ENCODE measurements around the gene TMEM109. TPM values are rescaled to one million over a fixed set of nuclear protein-coding genes. Genes with fewer than 3 reads are reported as not detected.

Gene TMEM109
- total and polyA plus RNA-seq, 2 of the 4 experiments (the other 2 are of a cell fraction), result 15.1 to 69.7 TPM

DNA sequence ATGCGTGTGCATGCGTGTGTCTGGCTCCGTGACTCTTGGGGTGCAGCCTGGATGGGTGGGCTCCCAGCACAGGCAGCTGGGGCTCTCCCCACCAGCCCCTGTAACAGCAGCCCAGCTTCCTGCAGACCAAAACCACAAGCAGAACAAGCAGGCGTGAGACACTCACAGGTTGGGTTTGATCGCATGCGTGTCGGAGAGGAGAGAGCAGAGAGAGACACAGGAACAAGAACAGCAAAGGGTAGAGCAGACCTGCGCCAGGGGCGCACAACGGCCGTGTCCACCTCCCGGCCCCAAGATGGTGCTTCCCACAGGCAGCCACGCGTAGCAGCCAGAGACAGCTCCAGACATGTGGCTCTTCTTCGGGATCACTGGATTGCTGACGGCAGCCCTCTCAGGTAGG, 57.6 kb downstream of the TMEM109 start, which contains the start of gene CD6:
TSS of gene CD6 (plus strand) at position 161 of the 400 bp plus-strand sequence. CDS start at position 347, 186 bp downstream.
- Histone ChIP-seq H3K9ac (ENCODE audit: low read depth, low read length) (no peak within 1 kb of the TSS), H2BK15ac (ENCODE audit: low read depth, low read length) (no peak within 1 kb of the TSS), H4K5ac (ENCODE audit: low read depth, low read length) (no peak within 1 kb of the TSS), H3K9me1 (ENCODE audit: insufficient read depth, low read length) (no peaks in the 10 kb centered on the region; the same call in 1 of the 2 replicates), H3K4ac (ENCODE audit: low read depth, low read length) (no peak within 1 kb of the TSS), H3K4me2 (ENCODE audit: low read depth, low read length) (no peak within 1 kb of the TSS), H3K23ac (ENCODE audit: low read depth, low read length) (no peak within 1 kb of the TSS), H2AK9ac (replicated peaks; ENCODE audit: low read depth, low read length, poor library complexity) (no peak within 1 kb of the TSS), H4K8ac (ENCODE audit: low read depth in 2 of 2, low read length in 2 of 2) (no peak within 1 kb of the TSS), H3K36me3 (ENCODE audit: control insufficient read depth, insufficient read depth, low read length) (no peaks in the 10 kb centered on the region), H3K27ac (ENCODE audit: insufficient read depth, low read length) (no peak within 1 kb of the TSS), H3K4me1 (ENCODE audit: control insufficient read depth, insufficient read depth, low read length) (no peaks in the 10 kb centered on the region), H3K18ac (ENCODE audit: low read depth, low read length) (no peak within 1 kb of the TSS), H4K20me1 (ENCODE audit: insufficient read depth, low read length) (no peaks in the 10 kb centered on the region), H3K9me3 (ENCODE audit: control insufficient read depth, insufficient read depth, low read length) (no peaks in the 10 kb centered on the region; the same call in 1 of the 2 replicates), H2BK20ac (ENCODE audit: low read depth, low read length) (no peak within 1 kb of the TSS), H2AK5ac (ENCODE audit: low read depth, low read length) (no peak within 1 kb of the TSS), H3K56ac (ENCODE audit: extremely low read depth, insufficient read depth, low read length) (no peak within 1 kb of the TSS), H3K14ac (replicated peaks; ENCODE audit: low read depth, low read length) (no peak within 1 kb of the TSS), H2BK120ac (ENCODE audit: low read depth, low read length) (no peak within 1 kb of the TSS), H2AFZ (replicated peaks; ENCODE audit: low read length, poor library complexity) (no peak within 1 kb of the TSS), H4K91ac (ENCODE audit: insufficient read depth, low read depth, low read length) (no peak within 1 kb of the TSS), H3K79me1 (ENCODE audit: low read depth in 1 of 2, low read length in 2 of 2) (no peaks in the 10 kb centered on the region), H3K4me3 (ENCODE audit: insufficient read depth, low read depth, low read length) (no peak within 1 kb of the TSS), H3K27me3 (ENCODE audit: control insufficient read depth, insufficient read depth, low read length) (peaks cover 39% of the 10 kb centered on the region), H2BK5ac (ENCODE audit: low read depth, low read length, poor library complexity, severe bottlenecking) (no peak within 1 kb of the TSS)
- no peak for ATAC-seq (ENCODE audit: low read depth)
- POLR2A ChIA-PET (ENCODE audit: unreplicated experiment), result no interaction called here
- WGBS, 2 experiments (ENCODE audit: extremely low coverage in 2 of 2, insufficient read length in 1 of 2), result 90% methylated on average over 11 of the region's 16 CpGs; no CpG with 5 or more reads in 1 of the 2 experiments
- TF ChIP-seq, protein P1, sequence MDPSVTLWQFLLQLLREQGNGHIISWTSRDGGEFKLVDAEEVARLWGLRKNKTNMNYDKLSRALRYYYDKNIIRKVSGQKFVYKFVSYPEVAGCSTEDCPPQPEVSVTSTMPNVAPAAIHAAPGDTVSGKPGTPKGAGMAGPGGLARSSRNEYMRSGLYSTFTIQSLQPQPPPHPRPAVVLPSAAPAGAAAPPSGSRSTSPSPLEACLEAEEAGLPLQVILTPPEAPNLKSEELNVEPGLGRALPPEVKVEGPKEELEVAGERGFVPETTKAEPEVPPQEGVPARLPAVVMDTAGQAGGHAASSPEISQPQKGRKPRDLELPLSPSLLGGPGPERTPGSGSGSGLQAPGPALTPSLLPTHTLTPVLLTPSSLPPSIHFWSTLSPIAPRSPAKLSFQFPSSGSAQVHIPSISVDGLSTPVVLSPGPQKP (IDR thresholded peaks at IDR 0.05; ENCODE audit: borderline replicate concordance, low read depth, low read length), result no peak
- TF ChIP-seq, protein P2, sequence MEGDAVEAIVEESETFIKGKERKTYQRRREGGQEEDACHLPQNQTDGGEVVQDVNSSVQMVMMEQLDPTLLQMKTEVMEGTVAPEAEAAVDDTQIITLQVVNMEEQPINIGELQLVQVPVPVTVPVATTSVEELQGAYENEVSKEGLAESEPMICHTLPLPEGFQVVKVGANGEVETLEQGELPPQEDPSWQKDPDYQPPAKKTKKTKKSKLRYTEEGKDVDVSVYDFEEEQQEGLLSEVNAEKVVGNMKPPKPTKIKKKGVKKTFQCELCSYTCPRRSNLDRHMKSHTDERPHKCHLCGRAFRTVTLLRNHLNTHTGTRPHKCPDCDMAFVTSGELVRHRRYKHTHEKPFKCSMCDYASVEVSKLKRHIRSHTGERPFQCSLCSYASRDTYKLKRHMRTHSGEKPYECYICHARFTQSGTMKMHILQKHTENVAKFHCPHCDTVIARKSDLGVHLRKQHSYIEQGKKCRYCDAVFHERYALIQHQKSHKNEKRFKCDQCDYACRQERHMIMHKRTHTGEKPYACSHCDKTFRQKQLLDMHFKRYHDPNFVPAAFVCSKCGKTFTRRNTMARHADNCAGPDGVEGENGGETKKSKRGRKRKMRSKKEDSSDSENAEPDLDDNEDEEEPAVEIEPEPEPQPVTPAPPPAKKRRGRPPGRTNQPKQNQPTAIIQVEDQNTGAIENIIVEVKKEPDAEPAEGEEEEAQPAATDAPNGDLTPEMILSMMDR (conservative IDR thresholded peaks at IDR 0.05; ENCODE audit: low read depth, low read length), result no peak
- TF ChIP-seq MXI1 (IDR thresholded peaks at IDR 0.05; ENCODE audit: borderline replicate concordance, low read depth, low read length) (no peak), RAD21 (IDR thresholded peaks at IDR 0.05; ENCODE audit: low read length) (no peak), NFE2L2 (IDR thresholded peaks at IDR 0.05; ENCODE audit: low read depth, low read length) (no peak), MAFK (IDR thresholded peaks at IDR 0.05; ENCODE audit: low read depth, low read length) (no peak), MAZ (IDR thresholded peaks at IDR 0.05; ENCODE audit: borderline replicate concordance, low read depth, low read length) (no peak), RCOR1 (IDR thresholded peaks at IDR 0.05; ENCODE audit: insufficient replicate concordance, low read length) (no peak), FOS (IDR thresholded peaks at IDR 0.05; ENCODE audit: low read depth, low read length) (no peak), RFX5 (IDR thresholded peaks at IDR 0.05; ENCODE audit: low read depth, low read length) (no peak)
- DNase-seq, result no peak
- intact Hi-C loops (cut with micrococcal nuclease), result loop anchor here (2.0 kb wide), 1 partner anchor 157 kb away; no protein-coding TSS in a partner anchor
- dilution Hi-C loops (cut with HindIII; ENCODE audit: low sequenced_read_pairs, unreplicated experiment), result no loop called here
- CTCF ChIA-PET, result no interaction called here
- BruUV-seq (replicated peaks), result no TSS peak
- in situ Hi-C loops (cut with MboI; ENCODE audit: low sequenced_read_pairs), result no loop called here
